AG04449 (cell line): ENCODE measurements around the gene MYOF.
A peak's percentile ranks its signal among the peaks of the same experiment; 100 is the strongest.

Experiments used
- CTCF ChIA-PET: fragments of 350-600 bp; formaldehyde crosslinking; extraction: SDS; loops from one replicate; lab custom pipeline; 2021; ENCODE audit warnings: antibody characterized with exemption; lab: Yijun Ruan, JAX
- POLR2A ChIA-PET: fragments of 400-600, 350-600 bp; formaldehyde crosslinking; extraction: SDS; loops from one replicate; lab custom pipeline; 2020; ENCODE audit warnings: antibody characterized with exemption, inconsistent platforms; lab: Yijun Ruan, JAX
- DNase-seq: peaks from one replicate; pipeline ENCODE4 v3.0.0-alpha.2; 2010; ENCODE audit warnings: low read depth, low spot score
- H3K4me3 ChIP-seq: 2 replicates; pipeline ENCODE4 v1.5.1; 2011; ENCODE audit warnings: low read depth, mild to moderate bottlenecking, control low read depth, low read length
- CTCF ChIP-seq: IDR thresholded peaks from one replicate; pipeline ENCODE4 v1.5.1; 2011; ENCODE audit warnings: mild to moderate bottlenecking, moderate library complexity, low read length, control low read depth, inconsistent platforms; ENCODE audit not compliant: insufficient read depth; ENCODE audit errors: missing control alignments

MYOF gene

GRCh38 chr10:93437086-93437945 is 44.8 kb downstream of the MYOF start:
- no peak overlapping the region; the same call in none of the 2 replicates for H3K4me3 ChIP-seq
- POLR2A ChIA-PET = interaction anchor here (0.5 to 2.5 kb wide), 14 partner anchors 8 to 61 kb away, joined by 3 to 15 read pairs (median 8); partner anchors contain the start of gene MYOF
- TF ChIP-seq CTCF = no peak
- DNase-seq = peak; percentile 98
- CTCF ChIA-PET = interaction anchor here (1.0 to 7.6 kb wide), 6 partner anchors 32 to 61 kb away, joined by 4 to 44 read pairs (median 6); partner anchors contain the start of gene MYOF

DNA sequence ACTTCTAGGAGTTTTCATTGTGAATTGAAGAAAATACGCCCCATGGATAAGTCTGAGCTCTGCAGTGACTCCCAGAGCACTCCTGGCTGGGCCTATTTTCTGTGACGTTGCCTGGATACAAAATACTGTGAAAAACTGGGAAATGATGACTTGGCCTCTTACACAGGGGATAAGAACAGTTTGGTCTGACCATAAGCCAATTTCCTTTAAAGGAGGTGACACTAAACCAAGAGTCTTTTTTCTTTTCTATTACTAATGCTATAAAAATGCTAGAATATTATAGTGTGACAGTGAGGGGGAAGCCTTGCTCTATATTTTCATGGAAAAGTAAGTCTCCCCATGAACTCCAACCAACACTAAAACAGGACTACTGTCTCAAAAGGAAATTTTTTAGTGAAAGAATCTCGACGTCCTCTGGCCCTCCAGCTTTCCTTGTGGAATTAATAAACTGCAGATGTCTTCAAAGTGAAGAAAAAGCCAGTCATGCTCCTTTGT is 45.5 kb downstream of the MYOF start:
- TF ChIP-seq CTCF = no peak
- ChIA-PET CTCF (interaction anchor here (1.0 to 1.6 kb wide), 6 partner anchors 9 to 60 kb away, joined by 3 to 6 read pairs (median 4); partner anchors contain the start of gene MYOF), POLR2A (interaction anchor here (0.5 to 2.5 kb wide), 13 partner anchors 9 to 60 kb away, joined by 3 to 15 read pairs (median 9); partner anchors contain the start of gene MYOF)
- DNase-seq = peak; percentile 93
- no peak overlapping the region for H3K4me3 ChIP-seq

- no peak for DNase-seq
- no peak for TF ChIP-seq CTCF
- POLR2A ChIA-PET = interaction anchor here (1.0 to 2.5 kb wide), 8 partner anchors 23 to 52 kb away, joined by 3 to 13 read pairs (median 10); partner anchors contain the start of gene MYOF
- CTCF ChIA-PET = interaction anchor here (1.0 to 1.6 kb wide), 4 partner anchors 9 to 59 kb away, joined by 3 to 6 read pairs (median 4); partner anchors contain the start of gene MYOF
- H3K4me3 ChIP-seq = no peak overlapping the region; the same call in 1 of the 2 replicates
Observed at GRCh38 chr10:93435621-93436397, 46.3 kb downstream of the MYOF start.

- no peak for TF ChIP-seq CTCF
- DNase-seq = no peak
- POLR2A ChIA-PET = interaction anchor here (1.0 to 2.5 kb wide), 2 partner anchors 36 to 47 kb away, joined by 3 to 13 read pairs; partner anchors contain the start of gene MYOF
- CTCF ChIA-PET = interaction anchor here (1.6 kb wide), 1 partner anchor 49 kb away, joined by 3 read pairs; no protein-coding TSS in a partner anchor
- H3K4me3 ChIP-seq = no peak overlapping the region
Observed at GRCh38 chr10:93434991-93435491, 47.1 kb downstream of the MYOF start.

GRCh38 chr10:93431361-93431760 is 50.8 kb downstream of the MYOF start:
- ChIA-PET CTCF (interaction anchor here (3.1 kb wide), 1 partner anchor 51 kb away, joined by 14 read pairs; the partner anchor contains the start of gene MYOF), POLR2A (interaction anchor here (0.6 to 1.0 kb wide), 3 partner anchors 40 to 64 kb away, joined by 3 read pairs; partner anchors contain the start of gene MYOF)

More at GRCh38 chr10:93431361-93431760, 50.8 kb downstream of the MYOF start:
- TF ChIP-seq CTCF = no peak
- H3K4me3 ChIP-seq = no peak overlapping the region
- no peak for DNase-seq
